Adipose tissue (tissue), 3 donors: Measurements from ENCODE around the gene BBC3. TPM values are rescaled to one million over a fixed set of nuclear protein-coding genes. Genes with fewer than 3 reads are reported as not detected.
A peak's percentile ranks its signal among the peaks of the same experiment; 100 is the strongest.

ENCODE experiments used
- H3K27ac ChIP-seq: one replicate; pipeline ENCODE4 v1.5.1; 2013; ENCODE audit warnings: low read depth, low read length
- WGBS, 3 donors: extraction: QIAGEN DNeasy Blood & Tissue Kit; methylation state at CpG; one replicate each; pipeline ENCODE4 v1.1.7; 2013; 5-methylcytosine and 5-hydroxymethylcytosine counted together
- polyA plus RNA-seq, 3 donors: library from polyadenylated mRNA; stranded (reverse); fragments of 200-250 nt; gene quantifications; one replicate each; pipeline ENCODE4 v1.2.3, GENCODE V29; 2013
- donor health status: healthy with polysubstance abuse.
- donor health status: Bipolar disorder and iron deficiency.
- donor health status: healthy.

Gene BBC3
- polyA plus RNA-seq, 3 donors, result 3.1 to 8.6 (median 4.2) TPM

- 32 to 57% (median 39%) methylated on average over 6 of the region's 6 CpGs for WGBS, 3 donors
- H3K27ac ChIP-seq, result no peak overlapping the region
Observed at GRCh38 chr19:47240556-47240955, 9.6 kb upstream of the BBC3 start.

DNA sequence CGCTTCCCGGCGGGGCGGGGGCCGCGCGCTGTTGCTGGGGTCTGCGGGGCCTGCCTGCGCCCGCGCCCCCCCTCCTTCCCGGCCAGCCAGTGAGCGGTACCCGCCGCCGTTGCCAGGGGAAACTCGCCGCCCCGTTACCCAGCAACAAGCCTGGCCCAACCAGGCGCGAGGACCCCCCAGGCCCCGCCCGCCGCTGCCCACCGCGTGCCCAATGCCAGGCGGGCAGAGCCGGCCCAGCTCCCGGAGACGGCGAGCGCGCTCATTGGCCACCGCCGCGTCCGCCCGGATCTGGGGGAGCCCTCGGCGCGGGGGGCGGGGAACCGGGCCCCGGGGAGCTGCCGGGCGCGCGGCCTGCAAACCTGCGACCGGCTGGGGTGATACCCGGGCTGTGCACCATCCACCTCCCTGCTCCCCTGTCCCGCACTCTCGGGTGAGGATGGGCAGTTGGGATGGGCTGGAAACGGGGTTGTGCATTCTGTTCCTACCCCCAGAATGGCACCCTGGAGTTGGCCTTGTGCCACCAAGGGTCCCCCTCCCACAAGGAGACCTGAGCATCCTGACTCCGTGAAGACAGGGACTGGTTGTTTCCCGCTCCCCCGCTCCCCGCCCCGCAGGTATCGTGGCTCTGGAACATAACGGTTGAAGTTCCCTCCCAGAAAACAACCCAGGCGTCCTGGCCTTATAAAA, 8.8 kb upstream of the BBC3 start:
- WGBS, 3 donors, result 2 to 5% (median 3%) methylated on average over 26 to 61 of the region's 62 CpGs
- no peak overlapping the region for H3K27ac ChIP-seq

DNA sequence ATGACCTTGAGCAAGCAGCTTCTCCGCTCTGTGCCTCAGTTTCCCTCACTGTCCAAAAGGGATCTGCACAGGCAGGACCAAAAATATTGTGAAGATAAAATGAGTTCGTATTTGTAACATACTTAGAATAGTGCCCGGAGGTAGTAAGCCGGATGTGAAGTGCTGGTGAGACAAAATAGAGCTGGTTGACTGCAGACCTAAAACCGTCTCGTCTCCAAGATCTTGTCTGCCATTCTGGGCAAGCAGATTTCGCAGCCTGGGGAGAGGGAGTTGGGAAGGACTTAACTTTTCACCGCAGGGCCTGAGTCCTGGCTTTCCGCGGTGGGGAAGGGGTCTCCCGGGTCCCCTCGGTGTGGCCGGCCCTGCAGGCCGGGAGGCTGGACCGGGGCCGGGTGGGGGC, 8.2 kb upstream of the BBC3 start:
- no peak overlapping the region for H3K27ac ChIP-seq
- 10 to 12% (median 12%) methylated on average over 16 of the region's 16 CpGs for WGBS, 3 donors

GRCh38 chr19:47236072-47236675, 5.2 kb upstream of the BBC3 start:
- WGBS, 3 donors, result 86 to 90% (median 89%) methylated on average over 12 of the region's 12 CpGs
- H3K27ac ChIP-seq, result no peak overlapping the region

- H3K27ac ChIP-seq, result no peak overlapping the region
- 40 to 57% (median 45%) methylated on average over 16 of the region's 16 CpGs for WGBS, 3 donors
Observed at GRCh38 chr19:47232422-47233211, 1.6 kb upstream of the BBC3 start.

DNA sequence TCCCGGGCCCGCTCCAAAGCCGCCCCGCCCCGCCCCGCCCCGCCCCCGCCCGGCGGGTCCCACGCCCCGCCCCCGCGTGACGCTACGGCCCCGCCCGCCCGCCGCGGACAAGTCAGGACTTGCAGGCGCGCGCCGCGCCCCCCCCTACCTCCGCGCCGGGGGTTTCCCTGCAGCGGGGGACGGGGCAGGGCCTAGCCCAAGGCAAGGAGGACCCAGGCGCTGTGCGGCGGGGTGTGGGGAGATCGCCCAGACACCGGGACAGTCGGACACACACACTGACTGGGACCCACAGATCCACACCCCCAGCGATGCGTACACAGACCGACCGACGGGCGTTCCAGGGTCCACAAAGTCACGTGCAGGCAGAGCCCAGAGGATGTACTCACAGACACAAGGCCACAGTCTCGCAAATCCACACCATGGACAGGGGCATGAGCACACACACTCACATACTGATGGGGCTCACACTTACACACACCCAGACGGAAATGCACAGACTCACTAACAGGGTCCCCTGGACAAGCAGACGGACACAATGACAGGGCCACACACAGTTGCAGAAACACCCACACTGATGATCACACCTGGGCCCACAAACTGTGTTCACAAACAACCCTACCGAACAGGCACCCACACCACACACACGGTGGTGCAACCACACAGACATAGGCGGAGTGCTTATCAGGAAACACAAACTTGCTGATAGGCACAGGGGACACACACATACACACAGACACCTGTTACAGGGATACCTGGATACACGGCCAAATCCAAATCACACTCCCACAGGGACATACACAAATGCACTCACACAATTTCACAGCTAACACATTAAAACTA, 436 bp upstream of the BBC3 start:
- WGBS, 3 donors, result 5 to 16% (median 7%) methylated on average over 19 to 51 of the region's 51 CpGs
- H3K27ac ChIP-seq, result no peak overlapping the region

DNA sequence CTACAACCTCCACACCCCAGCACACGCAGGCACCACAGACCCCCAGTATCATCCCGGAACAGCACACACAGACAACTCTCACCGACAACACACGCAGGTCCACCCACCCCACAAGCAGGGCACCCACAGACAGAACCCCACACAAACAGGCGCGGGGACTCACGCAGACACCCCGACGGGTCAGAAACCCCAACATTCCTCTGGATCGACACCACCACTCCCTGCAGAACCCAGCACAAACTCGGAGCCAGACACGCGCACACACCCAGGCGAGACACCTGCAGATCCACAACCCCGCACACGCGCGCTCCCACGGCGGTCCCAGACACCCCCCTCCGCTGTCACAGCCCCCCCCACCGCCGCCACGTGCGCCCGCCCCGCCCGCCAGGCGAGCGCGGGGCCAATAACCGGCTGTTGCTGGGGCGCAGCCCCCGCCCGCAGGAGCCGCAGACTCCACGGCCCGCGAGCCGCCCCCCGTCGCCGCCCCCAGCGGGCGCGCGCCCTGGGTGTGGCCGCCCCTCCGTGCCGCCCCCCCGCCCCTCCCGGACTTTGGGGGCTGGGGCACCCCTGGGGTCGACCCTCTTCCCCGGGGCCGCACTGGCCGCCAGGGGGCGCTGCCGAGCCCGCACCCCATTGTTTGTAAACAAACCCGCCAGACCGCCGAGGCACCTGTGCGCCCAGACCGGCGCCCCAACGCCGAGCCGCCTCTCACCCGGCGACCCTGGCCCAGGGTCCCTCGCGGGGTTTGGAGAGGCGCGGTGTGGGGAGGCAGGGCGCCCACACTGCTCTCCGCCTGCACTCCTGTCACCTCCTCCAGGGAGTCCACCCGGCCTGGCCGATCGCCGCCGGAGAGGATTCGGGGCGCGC, 712 bp downstream of the BBC3 start:
- 1 to 3% (median 1%) methylated on average over 51 to 84 of the region's 84 CpGs for WGBS, 3 donors
- no peak overlapping the region for H3K27ac ChIP-seq

DNA sequence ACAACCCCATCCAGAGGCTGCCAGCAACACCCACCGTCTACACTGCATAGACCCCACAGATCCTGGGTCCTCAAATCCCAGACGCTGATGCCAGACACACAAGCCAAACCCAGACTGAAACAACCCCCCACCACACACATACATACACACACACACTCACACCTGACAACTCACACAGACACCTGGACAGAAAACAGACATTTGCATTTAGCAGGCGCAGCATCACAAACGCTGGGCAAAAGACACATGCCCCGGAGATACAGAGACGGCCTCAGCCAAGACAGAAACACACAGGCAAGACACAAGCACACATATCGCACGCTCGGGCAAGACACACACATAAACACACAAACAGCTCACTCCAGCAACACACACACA, 1.3 kb downstream of the BBC3 start:
- no peak overlapping the region for H3K27ac ChIP-seq
- WGBS, 3 donors, result 5 to 15% (median 7%) methylated on average over 9 of the region's 9 CpGs

GRCh38 chr19:47228937-47229675, 1.9 kb downstream of the BBC3 start:
- 21 to 44% (median 22%) methylated on average over 10 of the region's 10 CpGs for WGBS, 3 donors
- H3K27ac ChIP-seq, result no peak overlapping the region

- WGBS, 3 donors, result 2 to 12% (median 5%) methylated on average over 32 to 50 of the region's 50 CpGs
- peak overlapping the region; percentile 86 for H3K27ac ChIP-seq
Observed at GRCh38 chr19:47228168-47228936, 2.6 kb downstream of the BBC3 start.

DNA sequence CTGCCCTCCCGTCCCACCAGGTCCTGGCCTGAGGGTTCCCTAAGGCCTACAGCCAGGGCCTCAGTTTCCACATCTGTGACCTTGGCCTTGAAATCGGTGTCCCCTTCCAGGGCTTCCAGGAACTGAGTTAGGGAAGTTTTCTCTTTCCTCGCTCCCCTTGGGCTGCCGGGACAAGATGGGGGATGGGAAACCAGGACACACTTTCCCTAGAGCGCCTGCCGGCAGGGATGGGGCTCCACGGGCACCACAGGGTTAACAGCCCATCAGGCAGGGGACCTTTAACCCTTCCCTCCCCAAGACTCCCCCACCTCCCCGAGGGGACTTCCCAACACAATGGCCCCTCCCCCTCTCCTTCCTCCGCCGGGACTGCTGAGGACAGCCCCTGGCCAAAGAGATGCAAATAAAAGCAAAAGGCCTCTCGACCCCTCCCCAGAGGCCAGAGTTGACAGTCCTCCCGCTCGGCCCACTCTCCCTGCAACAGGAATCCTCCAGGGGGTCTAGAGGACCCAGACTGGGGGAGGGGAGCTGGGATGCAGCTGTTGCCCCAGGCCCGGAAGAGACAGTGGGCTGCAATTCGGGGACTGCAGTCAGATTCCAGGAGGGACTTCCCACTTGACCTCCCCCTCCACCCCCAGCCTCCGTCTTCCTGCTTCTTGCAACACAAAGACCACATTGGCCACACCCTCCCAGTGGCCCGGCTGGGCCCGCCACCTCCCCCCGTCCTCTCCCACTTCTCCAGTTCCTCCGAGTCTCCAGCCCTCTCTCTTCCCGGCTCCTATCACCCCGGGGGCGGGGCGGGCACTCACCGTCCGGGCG, 3.4 kb downstream of the BBC3 start:
- H3K27ac ChIP-seq, result peak overlapping the region; percentile 97
- 1 to 7% (median 1%) methylated on average over 25 to 27 of the region's 27 CpGs for WGBS, 3 donors

DNA sequence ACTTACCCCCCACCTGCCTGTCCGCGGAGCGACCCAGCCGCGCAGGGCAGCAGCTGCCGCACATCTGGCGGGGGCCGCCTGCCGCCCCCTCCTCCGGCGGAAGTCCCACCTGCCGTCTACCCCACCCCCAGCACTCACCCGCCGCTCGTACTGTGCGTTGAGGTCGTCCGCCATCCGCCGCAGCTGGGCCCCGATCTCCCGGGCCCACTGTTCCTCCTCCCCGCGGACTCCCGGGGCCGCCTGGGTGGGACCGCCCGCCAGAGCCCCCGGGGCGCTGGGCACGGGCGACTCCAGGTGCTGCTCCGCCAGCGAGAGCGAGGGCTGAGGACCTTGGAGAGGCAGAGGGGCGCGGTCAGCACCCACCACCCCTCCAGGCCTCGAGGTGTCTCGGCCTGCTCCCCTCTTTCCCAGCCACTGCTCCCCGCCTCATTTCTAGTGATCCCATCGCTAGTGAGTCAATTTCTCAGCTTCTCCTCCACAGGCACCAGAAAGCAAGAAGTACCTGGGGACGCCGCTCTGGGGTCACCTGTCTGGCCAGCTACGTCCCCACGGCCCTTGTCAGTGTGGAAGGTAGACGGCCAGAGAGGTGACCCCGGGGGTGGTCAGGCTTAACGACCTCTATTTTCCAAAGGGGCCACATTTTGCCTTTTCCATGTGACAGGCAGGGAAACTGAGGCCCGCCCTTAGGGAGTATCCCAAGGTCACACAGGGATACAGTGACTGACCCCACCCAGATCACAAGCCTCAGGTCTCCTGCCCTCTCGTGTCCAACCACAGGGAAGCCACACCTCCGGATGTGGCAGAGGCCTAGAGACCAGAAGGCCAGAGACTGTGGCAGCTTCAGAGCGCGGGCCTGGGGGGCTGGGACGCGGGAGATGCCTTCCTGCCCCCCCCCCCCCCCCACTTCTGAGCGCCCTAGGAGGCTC, 4.3 kb downstream of the BBC3 start:
- WGBS, 3 donors, result 1 to 15% (median 4%) methylated on average over 29 to 56 of the region's 56 CpGs

DNA sequence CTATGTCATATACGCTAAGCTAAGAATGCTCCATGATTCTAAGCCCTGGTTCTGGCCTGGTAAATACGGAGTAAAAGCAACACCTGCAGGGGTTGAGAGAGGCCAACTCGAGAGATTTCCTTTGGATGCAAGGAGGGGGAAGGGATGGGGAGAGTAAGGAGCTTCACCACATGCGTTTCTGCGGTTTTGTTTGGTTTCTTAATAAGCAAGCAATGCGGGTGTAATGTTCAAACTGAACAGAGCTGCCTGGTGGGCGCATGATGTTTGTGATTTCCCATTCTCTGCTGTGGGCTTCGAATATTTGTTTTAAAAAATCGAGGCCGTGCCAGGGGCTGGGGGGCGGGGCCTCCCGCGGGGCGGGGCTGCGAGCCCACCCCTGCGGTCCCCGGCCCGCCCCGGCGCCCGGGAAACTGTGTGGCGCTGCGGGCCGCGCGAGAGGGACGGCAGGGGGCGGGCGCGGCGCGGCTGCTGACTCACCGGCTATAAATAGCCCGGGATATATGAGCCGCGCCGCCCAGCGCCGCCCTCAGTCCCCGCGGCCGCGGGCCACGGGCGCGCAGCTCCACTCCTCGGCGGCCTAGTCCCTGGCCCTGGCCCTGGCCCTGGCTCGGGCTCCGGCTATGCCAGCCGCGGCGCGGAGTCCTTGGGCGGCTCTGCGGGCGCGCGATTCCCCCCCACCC, 5.1 kb downstream of the BBC3 start:
- WGBS, 3 donors, result 3% methylated on average over 41 to 59 of the region's 59 CpGs
- peak overlapping the region; percentile 97 for H3K27ac ChIP-seq

More for the DNA sequence above, 4.3 kb downstream of the BBC3 start:
- H3K27ac ChIP-seq, result peak overlapping the region; percentile 97

- 90 to 95% (median 94%) methylated on average over 11 of the region's 11 CpGs for WGBS, 3 donors
- H3K27ac ChIP-seq, result no peak overlapping the region
Observed at GRCh38 chr19:47221890-47222289, 9.1 kb downstream of the BBC3 start.
